ENCODE data around the gene CAB39L. TPM values are rescaled to one million over a fixed set of nuclear protein-coding genes. Genes with fewer than 3 reads are reported as not detected.

CAB39L gene
- total and polyA plus RNA-seq, 2 experiments from 2014 or later: 3.3 to 4.4 TPM

- Histone ChIP-seq H3K27me3 (ENCODE audit: insufficient read depth) (no peaks in the 10 kb centered on the region), H3K27ac (ENCODE audit: low read depth) (no peak overlapping the region), H3K4me2 (no peak overlapping the region), H3K36me3 (ENCODE audit: insufficient read depth) (no peaks in the 10 kb centered on the region), H2AFZ (no peak overlapping the region), H3K4me3 (no peak overlapping the region), H3F3A (replicated peaks; ENCODE audit: low read depth) (no peaks in the 10 kb centered on the region), H3K9me2 (ENCODE audit: insufficient read depth) (no peaks in the 10 kb centered on the region), H4K20me1 (replicated peaks; ENCODE audit: insufficient read depth) (no peaks in the 10 kb centered on the region), H3K4me1 (ENCODE audit: insufficient read depth) (no peaks in the 10 kb centered on the region), H3K79me2 (replicated peaks; ENCODE audit: insufficient read depth) (no peaks in the 10 kb centered on the region)
- Mint-ChIP-seq H3K4me3 (no peak overlapping the region), H3K4me1 (no peaks in the 10 kb centered on the region), H3K9me3 (no peaks in the 10 kb centered on the region), H3K27ac (no peak overlapping the region), H3K36me3 (ENCODE audit: low read depth) (no peaks in the 10 kb centered on the region), H3K27me3 (ENCODE audit: insufficient read depth, low read depth, poor library complexity) (no peaks in the 10 kb centered on the region)
- TF ChIP-seq ZNF331 (CRISPR knock-in tag; IDR thresholded peaks at IDR 0.05; ENCODE audit: low read depth) (no peak), EZH2phosphoT487 (IDR thresholded peaks at IDR 0.05; ENCODE audit: unreplicated experiment) (no peak), STAT1 (IDR thresholded peaks at IDR 0.05; ENCODE audit: unreplicated experiment) (no peak), POLR2AphosphoS5 (IDR thresholded peaks at IDR 0.05; ENCODE audit: low read depth) (no peak), ETS1 (IDR thresholded peaks at IDR 0.05) (no peak), REST (IDR thresholded peaks at IDR 0.05; ENCODE audit: unreplicated experiment) (no peak), CREB1 (CRISPR knock-in tag; IDR thresholded peaks at IDR 0.05; ENCODE audit: low read depth) (no peak), ZNF114 (CRISPR knock-in tag; IDR thresholded peaks at IDR 0.05) (no peak), CTCF (conservative IDR thresholded peaks at IDR 0.05; ENCODE audit: low read depth in 2 of 2) (no peak), EZH2 (IDR thresholded peaks at IDR 0.05; ENCODE audit: low read depth, unreplicated experiment) (no peak), NANOG (IDR thresholded peaks at IDR 0.05; ENCODE audit: borderline replicate concordance) (no peak), JUNB (IDR thresholded peaks at IDR 0.05; ENCODE audit: unreplicated experiment) (no peak)
- TF ChIP-seq, protein P1, sequence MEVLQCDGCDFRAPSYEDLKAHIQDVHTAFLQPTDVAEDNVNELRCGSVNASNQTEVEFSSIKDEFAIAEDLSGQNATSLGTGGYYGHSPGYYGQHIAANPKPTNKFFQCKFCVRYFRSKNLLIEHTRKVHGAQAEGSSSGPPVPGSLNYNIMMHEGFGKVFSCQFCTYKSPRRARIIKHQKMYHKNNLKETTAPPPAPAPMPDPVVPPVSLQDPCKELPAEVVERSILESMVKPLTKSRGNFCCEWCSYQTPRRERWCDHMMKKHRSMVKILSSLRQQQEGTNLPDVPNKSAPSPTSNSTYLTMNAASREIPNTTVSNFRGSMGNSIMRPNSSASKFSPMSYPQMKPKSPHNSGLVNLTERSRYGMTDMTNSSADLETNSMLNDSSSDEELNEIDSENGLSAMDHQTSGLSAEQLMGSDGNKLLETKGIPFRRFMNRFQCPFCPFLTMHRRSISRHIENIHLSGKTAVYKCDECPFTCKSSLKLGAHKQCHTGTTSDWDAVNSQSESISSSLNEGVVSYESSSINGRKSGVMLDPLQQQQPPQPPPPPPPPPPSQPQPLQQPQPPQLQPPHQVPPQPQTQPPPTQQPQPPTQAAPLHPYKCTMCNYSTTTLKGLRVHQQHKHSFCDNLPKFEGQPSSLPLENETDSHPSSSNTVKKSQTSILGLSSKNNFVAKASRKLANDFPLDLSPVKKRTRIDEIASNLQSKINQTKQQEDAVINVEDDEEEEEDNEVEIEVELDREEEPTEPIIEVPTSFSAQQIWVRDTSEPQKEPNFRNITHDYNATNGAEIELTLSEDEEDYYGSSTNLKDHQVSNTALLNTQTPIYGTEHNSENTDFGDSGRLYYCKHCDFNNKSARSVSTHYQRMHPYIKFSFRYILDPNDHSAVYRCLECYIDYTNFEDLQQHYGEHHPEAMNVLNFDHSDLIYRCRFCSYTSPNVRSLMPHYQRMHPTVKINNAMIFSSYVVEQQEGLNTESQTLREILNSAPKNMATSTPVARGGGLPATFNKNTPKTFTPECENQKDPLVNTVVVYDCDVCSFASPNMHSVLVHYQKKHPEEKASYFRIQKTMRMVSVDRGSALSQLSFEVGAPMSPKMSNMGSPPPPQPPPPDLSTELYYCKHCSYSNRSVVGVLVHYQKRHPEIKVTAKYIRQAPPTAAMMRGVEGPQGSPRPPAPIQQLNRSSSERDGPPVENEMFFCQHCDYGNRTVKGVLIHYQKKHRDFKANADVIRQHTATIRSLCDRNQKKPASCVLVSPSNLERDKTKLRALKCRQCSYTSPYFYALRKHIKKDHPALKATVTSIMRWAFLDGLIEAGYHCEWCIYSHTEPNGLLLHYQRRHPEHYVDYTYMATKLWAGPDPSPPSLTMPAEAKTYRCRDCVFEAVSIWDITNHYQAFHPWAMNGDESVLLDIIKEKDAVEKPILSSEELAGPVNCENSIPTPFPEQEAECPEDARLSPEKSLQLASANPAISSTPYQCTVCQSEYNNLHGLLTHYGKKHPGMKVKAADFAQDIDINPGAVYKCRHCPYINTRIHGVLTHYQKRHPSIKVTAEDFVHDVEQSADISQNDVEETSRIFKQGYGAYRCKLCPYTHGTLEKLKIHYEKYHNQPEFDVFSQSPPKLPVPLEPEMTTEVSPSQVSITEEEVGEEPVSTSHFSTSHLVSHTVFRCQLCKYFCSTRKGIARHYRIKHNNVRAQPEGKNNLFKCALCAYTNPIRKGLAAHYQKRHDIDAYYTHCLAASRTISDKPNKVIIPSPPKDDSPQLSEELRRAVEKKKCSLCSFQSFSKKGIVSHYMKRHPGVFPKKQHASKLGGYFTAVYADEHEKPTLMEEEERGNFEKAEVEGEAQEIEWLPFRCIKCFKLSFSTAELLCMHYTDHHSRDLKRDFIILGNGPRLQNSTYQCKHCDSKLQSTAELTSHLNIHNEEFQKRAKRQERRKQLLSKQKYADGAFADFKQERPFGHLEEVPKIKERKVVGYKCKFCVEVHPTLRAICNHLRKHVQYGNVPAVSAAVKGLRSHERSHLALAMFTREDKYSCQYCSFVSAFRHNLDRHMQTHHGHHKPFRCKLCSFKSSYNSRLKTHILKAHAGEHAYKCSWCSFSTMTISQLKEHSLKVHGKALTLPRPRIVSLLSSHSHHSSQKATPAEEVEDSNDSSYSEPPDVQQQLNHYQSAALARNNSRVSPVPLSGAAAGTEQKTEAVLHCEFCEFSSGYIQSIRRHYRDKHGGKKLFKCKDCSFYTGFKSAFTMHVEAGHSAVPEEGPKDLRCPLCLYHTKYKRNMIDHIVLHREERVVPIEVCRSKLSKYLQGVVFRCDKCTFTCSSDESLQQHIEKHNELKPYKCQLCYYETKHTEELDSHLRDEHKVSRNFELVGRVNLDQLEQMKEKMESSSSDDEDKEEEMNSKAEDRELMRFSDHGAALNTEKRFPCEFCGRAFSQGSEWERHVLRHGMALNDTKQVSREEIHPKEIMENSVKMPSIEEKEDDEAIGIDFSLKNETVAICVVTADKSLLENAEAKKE (CRISPR knock-in tag; IDR thresholded peaks at IDR 0.05): no peak
- no peak for DNase-seq (ENCODE audit: low spot score)
- ATAC-seq: no peak
Observed at GRCh38 chr13:49272296-49272695, 171.6 kb downstream of the CAB39L start.

All from GM23338 (cell line).